ENCODE measurements around the gene TOB2. TPM values are rescaled to one million over a fixed set of nuclear protein-coding genes. Genes with fewer than 3 reads are reported as not detected.

TOB2 gene, protein sequence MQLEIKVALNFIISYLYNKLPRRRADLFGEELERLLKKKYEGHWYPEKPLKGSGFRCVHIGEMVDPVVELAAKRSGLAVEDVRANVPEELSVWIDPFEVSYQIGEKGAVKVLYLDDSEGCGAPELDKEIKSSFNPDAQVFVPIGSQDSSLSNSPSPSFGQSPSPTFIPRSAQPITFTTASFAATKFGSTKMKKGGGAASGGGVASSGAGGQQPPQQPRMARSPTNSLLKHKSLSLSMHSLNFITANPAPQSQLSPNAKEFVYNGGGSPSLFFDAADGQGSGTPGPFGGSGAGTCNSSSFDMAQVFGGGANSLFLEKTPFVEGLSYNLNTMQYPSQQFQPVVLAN
- 21.9 and 23.2 TPM in 2 replicates for total RNA-seq

GRCh38 chr22:41446639-41447434 lies at the start of gene TOB2:
Gene TOB2 (minus strand): TSS chr22:41446801. CDS start chr22:41437345, 9,456 bp downstream.

GRCh38 chr22:41468381-41469217 lies 22.0 kb upstream of the TOB2 start, which contains the start of the genes ACO2 and PHF5A:
Gene ACO2 (plus strand): TSS chr22:41469117. CDS start chr22:41469147, 30 bp downstream.
Gene PHF5A (minus strand): TSS chr22:41468692. CDS start chr22:41468653, 39 bp downstream.

Other genes starting within 250 kb of the TOB2 start
- 23.0 and 23.7 TPM in 2 replicates for gene L3MBTL2, start 241.5 kb downstream of the TOB2 start, total RNA-seq
- gene CHADL, start 205.9 kb downstream of the TOB2 start, total RNA-seq = 0.34 and 0.45 TPM in 2 replicates
- gene RANGAP1, start 160.6 kb downstream of the TOB2 start, total RNA-seq = 131 and 134 TPM in 2 replicates
- 46.4 and 47.7 TPM in 2 replicates for gene ZC3H7B, start 145.3 kb downstream of the TOB2 start, total RNA-seq
- gene TEF, start 64.9 kb downstream of the TOB2 start, total RNA-seq = 3.7 TPM in 2 replicates
- gene PHF5A, start 21.9 kb upstream of the TOB2 start, total RNA-seq = 52.2 and 61.0 TPM in 2 replicates
- gene ACO2, start 22.3 kb upstream of the TOB2 start, total RNA-seq = 79.2 and 83.8 TPM in 2 replicates
- 14.0 and 14.8 TPM in 2 replicates for gene POLR3H, start 97.7 kb upstream of the TOB2 start, total RNA-seq
- gene CSDC2, start 114.2 kb upstream of the TOB2 start, total RNA-seq = 14.1 and 15.5 TPM in 2 replicates
- gene PMM1, start 143.0 kb upstream of the TOB2 start, total RNA-seq = 75.3 and 78.5 TPM in 2 replicates
- 18.3 and 20.1 TPM in 2 replicates for gene DESI1, start 174.2 kb upstream of the TOB2 start, total RNA-seq
- gene XRCC6, start 174.5 kb upstream of the TOB2 start, total RNA-seq = 396 and 414 TPM in 2 replicates
- gene SNU13, start 242.1 kb upstream of the TOB2 start, total RNA-seq = 144 and 149 TPM in 2 replicates

All from bronchus fibroblast of lung (primary cell).